NB4 (cell line): ENCODE measurements around the gene CDC7.
A peak's percentile ranks its signal among the peaks of the same experiment; 100 is the strongest.

Source experiments
- DNase-seq: peaks from one replicate; pipeline ENCODE4 v3.0.0; 2010; ENCODE audit warnings: low read depth
- H3K4me3 ChIP-seq: one replicate; pipeline ENCODE4 v1.5.1; 2011; ENCODE audit warnings: mild to moderate bottlenecking, low read depth, low read length, moderate library complexity
- MYC ChIP-seq: IDR thresholded peaks from 2 replicates; pipeline ENCODE4 v1.6.1; 2011; ENCODE audit warnings: low read depth, low read length
- POLR2A ChIP-seq: IDR thresholded peaks from 2 replicates; pipeline ENCODE4 v1.6.1; 2011; ENCODE audit warnings: mild to moderate bottlenecking; ENCODE audit not compliant: insufficient read length; ENCODE audit errors: extremely low read depth
- TF ChIP-seq, protein P1 (sequence below): IDR thresholded peaks from 2 replicates; pipeline ENCODE4 v1.6.1; 2011; ENCODE audit warnings: low read depth, low read length
- TF ChIP-seq, protein P2 (sequence below): IDR thresholded peaks from one replicate; pipeline ENCODE4 v1.5.1; 2012; ENCODE audit warnings: low read depth, low read length

Gene CDC7

DNA sequence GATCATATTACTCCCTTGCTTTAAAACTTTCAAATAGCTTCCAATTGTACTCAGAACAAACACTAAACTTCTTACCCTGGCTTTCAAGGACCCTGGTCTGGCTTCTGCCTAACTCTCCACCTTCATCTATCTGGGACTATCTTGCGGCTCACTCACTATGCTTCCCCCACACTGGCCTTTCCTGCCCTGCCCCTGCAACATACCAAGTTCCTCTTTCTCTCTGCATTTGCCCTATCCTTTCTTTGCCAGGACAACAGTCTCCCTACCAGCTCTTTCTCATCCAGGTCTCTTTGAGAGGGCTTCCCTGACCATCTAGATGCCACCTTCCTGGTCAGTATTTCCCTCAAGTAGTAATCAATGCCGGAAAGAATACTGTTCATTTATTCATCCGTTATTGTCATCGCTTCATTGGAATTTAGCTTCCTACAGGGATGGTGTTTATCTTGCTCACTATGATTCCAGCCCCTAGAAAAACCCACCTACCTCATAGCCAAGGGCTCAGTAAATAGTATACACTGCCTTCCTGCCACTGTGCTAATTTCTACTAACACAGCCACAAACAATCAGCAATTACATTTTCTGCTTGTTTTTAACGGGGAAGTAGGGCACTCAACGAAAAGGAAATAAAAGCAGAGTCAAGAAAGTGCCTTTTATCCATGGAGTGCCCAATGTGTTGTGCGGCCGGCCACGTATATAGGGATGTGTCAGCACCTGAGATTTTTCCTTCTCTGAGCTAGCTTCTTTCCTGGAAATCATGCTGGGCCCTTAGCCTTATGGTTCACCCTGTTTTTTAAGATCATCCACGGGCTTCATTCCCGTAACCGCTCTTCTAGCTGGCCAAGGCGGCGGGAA, 521 bp upstream of the CDC7 start:
- H3K4me3 ChIP-seq: peak overlapping the region; percentile 88
- TF ChIP-seq, protein P1, sequence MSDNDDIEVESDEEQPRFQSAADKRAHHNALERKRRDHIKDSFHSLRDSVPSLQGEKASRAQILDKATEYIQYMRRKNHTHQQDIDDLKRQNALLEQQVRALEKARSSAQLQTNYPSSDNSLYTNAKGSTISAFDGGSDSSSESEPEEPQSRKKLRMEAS: 0 out of 2 replicates have a peak, but pooled peaks have one; percentile 2
- TF ChIP-seq MYC: no peak
- peak; percentile 52 for TF ChIP-seq POLR2A
- TF ChIP-seq, protein P2, sequence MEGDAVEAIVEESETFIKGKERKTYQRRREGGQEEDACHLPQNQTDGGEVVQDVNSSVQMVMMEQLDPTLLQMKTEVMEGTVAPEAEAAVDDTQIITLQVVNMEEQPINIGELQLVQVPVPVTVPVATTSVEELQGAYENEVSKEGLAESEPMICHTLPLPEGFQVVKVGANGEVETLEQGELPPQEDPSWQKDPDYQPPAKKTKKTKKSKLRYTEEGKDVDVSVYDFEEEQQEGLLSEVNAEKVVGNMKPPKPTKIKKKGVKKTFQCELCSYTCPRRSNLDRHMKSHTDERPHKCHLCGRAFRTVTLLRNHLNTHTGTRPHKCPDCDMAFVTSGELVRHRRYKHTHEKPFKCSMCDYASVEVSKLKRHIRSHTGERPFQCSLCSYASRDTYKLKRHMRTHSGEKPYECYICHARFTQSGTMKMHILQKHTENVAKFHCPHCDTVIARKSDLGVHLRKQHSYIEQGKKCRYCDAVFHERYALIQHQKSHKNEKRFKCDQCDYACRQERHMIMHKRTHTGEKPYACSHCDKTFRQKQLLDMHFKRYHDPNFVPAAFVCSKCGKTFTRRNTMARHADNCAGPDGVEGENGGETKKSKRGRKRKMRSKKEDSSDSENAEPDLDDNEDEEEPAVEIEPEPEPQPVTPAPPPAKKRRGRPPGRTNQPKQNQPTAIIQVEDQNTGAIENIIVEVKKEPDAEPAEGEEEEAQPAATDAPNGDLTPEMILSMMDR: no peak
- peak; percentile 88 for DNase-seq

DNA sequence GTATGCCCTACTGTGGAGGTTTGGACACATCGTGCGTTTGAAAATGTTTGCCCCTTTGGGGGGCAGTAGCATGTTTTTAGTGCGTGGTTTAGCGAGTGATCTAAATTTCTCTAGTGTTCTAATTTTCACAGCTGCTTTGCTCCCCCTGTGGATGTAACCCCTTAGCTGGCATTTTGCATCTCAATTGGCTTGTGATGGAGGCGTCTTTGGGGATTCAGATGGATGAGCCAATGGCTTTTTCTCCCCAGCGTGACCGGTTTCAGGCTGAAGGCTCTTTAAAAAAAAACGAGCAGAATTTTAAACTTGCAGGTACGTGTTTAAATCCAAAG, 836 bp downstream of the CDC7 start:
- TF ChIP-seq, protein P2: no peak
- no peak for TF ChIP-seq MYC
- TF ChIP-seq POLR2A: no peak
- TF ChIP-seq, protein P1: no peak
- DNase-seq: no peak
- peak overlapping the region; percentile 88 for H3K4me3 ChIP-seq

DNA sequence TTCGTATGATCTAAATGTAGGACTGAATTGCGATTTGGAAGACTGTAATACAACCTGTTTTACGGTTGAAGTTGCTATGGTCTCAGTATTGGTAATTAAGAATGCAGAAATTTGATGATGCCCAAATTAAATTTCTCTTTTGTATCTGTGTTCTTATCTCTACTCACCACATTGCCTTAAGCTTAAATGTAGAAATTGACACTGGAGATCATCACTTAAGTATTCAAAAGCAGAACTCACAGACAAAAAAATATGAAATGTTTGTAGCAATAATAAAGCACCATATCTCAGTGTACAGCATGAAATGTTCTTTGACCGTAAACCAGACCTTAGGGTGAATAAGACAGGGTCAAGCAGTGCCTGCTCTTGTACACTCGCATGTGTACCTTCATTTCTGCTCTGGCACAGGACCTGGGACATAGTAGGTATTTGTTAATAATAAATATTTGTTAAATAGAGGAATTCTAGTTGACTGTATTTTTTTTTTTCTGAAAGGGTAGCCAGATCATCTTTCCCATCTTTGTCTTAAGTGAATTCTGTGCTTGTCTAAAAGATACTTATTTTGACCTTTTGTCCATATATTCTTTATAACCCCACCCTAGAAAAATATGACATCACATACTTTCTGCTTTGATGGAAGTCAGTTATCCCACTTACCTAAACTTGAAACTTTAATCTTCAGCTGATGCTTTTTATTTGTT, 1.5 kb downstream of the CDC7 start:
- TF ChIP-seq, protein P1: no peak
- TF ChIP-seq MYC: no peak
- TF ChIP-seq, protein P2: no peak
- no peak for TF ChIP-seq POLR2A
- peak overlapping the region; percentile 88 for H3K4me3 ChIP-seq
- no peak for DNase-seq

DNA sequence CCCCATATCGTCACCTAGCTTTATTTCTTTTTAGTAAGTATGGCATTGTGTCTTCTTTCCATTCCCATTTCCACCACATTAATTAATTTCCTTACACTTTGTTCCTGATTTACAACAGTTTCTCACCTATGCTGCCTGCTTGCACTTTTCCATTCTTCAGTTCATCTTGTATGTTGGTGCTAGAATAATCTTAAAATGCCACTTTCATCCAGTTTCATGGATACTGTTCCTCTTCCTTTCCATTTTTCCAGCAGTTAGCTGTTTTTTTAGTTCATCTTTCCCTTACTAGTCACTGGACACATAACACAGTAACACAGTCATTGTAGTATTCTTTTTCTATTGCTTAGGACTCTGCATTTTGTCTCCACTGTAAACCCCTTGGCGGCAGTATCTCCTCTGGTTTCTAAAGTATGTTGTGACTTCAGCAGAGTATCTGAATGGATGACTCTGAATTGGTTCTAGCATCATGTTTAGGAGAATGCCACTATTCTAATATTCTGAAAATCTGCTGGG, 2.1 kb downstream of the CDC7 start:
- peak; percentile 51 for DNase-seq
- TF ChIP-seq MYC: no peak
- no peak for TF ChIP-seq POLR2A
- TF ChIP-seq, protein P1: no peak
- TF ChIP-seq, protein P2: no peak
- peak overlapping the region; percentile 88 for H3K4me3 ChIP-seq

DNA sequence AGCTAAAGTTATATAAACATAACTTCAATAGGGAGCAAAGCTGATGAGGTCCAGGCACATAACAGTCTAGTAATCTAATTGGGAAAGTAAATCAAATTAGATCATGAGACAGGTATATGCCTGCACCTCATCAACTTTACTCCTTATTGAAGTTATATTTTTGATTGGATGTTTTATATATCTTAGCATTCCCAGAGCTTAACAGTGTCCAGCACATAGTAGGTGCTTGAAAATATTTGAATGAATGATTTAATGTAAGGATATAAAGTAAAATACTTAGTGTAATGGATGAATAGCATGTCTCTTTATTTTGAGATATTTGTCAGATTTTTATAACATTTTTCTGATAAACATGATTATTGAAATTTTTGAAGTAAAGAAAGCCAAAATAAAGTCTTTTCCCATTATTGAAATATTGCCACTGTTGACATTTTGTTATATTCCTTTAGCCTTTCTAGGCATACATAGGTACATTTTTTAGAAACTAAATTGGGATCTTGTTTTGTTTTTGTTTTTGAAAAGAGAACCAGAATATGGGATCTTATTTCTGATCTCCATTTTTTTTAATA, 2.8 kb downstream of the CDC7 start:
- H3K4me3 ChIP-seq: peak overlapping the region; percentile 88
- DNase-seq: no peak
- TF ChIP-seq, protein P2: no peak
- TF ChIP-seq MYC (no peak), POLR2A (no peak)
- TF ChIP-seq, protein P1: no peak
